GM19239 (cell line): ENCODE results near the gene SELENOM.
"Not testable (repeated sequence)": the region's sequence is repeated elsewhere in the genome, so short reads cannot be mapped to it uniquely, and the experiment has no call there.

ENCODE experiments used
- DNase-seq: peaks from one replicate; pipeline ENCODE4 v3.0.0; 2011; ENCODE audit warnings: low spot score; ENCODE audit not compliant: insufficient read length
- FAIRE-seq: peaks from 2 replicates; lab custom pipeline; 2011; peaks lifted over from hg19 to GRCh38; lab: Jason Lieb, UNC

SELENOM gene

DNA sequence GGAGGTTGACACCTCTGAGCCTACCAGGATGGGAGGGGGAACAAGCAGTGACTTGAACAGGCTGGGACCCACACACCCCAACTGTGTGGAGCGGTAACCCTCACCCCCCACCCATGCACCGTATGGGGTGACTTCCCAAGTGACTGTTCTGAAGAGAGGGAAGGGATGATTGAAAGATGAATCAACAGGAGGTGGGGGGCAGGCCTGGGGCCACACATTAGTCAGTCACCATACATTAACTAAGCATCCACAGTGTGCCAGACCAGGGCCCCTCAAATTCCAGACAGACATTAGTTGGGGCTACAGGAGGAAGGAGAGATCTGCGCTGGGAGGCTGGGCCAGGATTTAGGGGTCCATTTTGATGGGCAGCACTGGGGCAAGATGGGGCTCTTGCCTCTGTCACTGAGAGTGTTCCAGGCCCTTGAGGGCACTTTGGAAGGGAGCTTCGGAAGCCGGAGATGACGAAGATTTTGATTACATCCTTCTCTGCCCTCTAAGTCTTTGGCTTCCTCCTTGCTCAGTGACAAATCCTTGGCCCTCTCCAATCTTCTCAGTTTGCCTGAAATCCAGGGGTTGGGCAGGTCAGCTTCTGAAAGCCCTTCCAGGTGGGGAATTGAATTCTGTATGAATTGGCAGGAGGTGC is 25.3 kb downstream of the SELENOM start:
- FAIRE-seq (peak; percentile 49), DNase-seq (no peak)

DNA sequence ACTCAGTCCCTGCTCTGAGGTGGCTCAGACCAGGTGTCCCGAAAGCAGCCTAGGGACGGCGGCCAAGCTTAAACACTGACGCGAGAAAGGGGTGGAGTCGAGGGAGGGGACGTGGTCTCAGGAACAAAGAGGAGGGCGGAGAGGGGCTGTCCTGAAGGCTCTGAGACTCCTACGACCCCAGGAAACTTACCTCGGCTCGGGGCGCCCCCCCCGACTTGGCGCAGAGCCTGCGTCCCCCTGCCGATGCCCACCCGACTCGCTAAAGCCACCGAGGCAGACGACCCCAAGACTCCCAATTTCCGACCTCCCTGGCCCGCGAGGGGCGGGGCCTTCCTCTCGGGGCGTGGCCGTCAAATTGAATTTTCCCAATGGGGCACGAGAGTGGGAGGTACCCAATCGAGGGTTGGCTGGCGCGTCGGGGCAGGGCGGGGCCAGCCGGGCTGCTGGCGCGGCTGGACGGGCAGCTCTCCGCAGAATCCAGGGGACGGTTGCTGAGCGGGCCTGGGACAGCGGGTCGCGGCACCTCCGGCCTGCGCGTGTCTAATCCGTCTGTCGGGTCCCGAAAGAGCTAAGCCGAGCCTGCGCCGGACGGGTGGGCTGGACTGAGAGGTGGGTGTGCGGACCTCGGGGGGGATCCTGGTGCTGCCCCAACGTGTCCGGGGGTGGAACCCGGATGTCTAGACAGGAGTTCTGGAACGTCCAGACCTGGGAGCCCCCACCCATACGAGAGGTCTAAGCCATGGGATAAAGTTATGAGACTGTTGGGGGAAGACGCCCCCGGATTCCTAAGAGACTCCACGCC is 26.3 kb downstream of the SELENOM start, which contains the start of gene SMTN:
Gene SMTN, plus strand, starts transcription at position 471 of the 802 bp plus-strand sequence. CDS start 1,941 bp downstream, outside the sequence.
- DNase-seq (peak; percentile 90), FAIRE-seq (peak; percentile 96)

DNA sequence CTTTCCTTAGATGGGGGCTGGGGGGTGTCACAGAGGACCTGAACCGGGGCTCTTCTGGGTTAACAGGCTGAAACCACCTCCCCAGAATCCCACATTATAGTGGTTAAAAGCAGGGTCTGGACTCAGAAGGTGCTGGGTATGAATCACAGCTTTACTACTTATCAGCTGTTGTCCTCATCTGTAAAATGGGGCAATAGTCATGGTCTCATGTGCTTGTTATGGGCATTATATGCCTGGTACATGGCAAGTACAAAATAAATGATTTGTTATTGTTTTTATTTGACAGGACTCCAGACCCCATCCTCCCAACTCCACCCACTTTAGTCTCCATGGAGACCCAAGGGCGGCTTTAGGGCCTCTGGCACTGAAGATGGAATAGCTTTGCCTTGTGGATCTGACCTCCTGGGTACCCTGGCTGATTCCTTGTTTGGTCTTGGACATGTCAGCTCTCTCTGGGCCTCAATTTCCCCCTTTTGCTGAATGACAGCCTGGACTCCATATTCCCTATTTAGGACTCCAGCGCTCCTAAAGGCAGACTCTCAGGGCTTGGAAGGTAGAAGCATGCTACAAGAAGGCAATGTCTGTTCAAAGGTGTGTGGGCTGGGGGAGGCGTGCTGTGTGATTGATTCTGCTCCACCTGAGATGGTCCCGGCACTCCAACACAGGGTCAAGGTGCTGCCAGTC is 27.1 kb downstream of the SELENOM start:
- FAIRE-seq (peak; percentile 49), DNase-seq (no peak)

DNA sequence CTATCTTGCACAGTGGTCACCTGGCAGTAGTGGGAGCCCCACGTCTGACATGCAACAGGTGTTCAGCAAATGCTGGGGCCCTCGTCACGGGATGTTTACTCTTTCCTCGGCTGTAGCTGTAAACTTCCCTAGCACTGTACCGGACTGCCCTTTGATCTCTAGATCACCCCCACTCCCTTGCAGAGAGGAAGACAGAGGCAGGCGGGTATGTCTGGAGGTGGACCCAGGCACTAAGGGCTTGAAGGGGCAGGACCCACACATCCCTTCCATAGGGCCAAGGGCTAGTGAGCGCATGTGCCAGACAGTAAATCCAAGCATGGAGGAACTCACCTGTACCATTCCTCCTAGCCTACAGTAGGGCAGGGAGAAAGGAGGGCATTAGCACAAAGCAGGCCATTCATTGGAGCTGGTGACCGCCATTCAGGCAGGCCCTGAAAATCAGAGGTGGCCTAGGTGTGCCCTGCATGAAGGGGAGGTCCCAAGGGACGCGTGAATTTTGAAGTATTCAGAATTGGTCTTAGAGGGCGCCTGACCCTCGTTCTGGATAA is 28.2 kb downstream of the SELENOM start:
- FAIRE-seq (no peak), DNase-seq (no peak)

DNA sequence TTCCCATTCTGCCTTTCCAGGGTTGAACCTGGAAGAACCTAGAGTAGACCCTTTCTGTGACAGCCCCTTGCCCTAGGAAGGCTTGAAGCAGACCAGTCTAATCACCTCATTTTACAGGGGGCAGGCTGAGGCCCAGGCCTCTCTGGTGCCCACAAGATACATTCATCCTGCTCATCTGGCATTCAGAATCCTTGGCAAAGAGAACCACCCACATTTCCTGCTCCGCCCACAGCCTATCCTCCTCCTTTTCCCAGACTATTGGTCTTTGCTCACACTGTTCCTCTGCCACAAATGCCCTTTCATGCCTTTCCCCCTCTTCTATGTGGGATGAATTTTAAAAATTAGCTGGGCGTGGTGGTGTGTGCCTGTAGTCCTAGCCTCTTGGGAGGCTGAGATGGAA is 29.0 kb downstream of the SELENOM start:
- not testable (repeated sequence) for DNase-seq, FAIRE-seq

DNA sequence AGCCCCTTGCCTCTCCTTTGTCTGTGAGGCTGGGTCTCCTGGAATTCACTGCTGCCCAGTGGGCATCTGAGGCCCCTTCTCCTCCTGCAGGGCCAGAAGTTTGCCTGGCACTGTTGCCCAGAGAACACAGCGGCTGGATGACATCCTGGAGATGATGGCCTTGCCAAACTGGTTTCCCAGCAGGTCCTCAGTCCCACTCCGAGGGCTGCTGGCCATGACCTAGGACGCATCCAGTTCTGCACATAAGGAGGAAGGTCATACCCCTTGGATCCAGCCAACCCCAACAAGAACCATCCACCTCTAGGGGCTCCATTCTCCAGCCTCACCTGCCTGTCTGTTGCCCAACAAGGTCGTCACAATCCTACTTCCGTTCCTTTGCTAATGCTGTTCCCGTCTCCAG is 29.7 kb downstream of the SELENOM start:
- DNase-seq (no peak), FAIRE-seq (no peak)

DNA sequence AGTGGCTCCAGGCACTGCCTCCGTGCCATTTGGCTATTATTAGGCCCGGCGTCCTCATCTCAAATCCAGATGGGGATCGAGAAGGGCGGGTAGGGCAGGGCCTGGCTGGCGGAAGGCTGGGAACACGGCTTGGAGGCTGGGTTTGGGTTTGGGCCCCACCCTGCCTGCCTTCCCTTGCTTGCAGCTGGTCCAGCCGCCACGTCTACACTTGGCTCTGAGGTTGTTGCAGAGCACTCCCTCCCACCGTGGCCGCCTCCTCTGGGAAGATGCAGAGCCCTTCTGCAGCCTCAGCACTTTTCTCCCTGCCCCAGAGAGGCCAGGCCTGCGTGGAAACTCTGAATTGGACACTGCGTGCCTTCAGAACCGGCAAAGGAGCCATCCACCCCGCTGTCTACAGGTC is 31.4 kb downstream of the SELENOM start:
- DNase-seq (no peak), FAIRE-seq (no peak)

DNA sequence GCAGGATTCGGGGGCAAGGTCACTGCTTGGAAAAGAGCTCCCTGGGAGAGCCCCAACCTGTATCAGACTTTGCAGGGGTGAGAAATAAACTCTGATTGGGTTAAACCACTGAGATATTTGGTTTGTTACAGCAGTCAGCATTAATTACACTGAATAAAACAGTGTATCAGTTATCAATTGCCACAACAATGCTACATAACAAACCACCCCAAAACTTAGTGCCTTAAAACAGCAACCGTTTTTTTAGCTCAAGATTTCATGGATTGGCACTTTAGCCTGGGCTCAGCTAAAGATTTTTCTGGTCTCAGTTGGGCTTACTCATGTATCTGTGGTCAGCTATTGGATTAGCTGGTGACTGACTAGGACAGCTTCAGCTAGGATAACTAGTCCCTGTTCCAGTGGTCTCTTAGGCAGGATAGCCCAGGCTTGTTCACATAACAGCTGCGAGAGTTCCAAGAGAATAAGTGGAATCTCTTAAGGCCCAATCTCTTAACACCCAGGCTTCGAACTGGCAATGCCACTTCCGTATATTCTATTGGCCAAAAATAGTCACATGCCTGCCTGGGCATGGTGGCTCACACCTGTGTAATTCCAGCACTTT is 33.7 kb downstream of the SELENOM start:
- DNase-seq, FAIRE-seq: not testable (repeated sequence)

DNA sequence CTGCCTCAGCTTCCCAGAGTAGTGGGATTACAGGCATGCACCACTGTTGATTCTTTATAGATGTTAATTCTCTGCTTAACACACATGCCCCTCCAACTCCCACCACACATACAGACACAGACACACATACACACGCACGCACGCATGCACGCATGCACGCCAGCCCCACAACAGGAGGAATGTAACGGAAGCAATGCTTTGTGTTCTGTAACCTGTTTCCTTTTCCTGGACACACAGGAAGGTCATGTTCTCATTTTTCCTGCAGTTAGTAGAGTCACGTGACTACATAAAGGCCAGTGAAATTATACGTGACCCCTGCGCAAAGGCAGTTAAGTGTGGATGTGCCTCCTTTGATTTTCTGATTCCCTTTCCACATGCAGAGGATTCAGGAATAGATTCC is 34.2 kb downstream of the SELENOM start:
- FAIRE-seq, DNase-seq: not testable (repeated sequence)

DNA sequence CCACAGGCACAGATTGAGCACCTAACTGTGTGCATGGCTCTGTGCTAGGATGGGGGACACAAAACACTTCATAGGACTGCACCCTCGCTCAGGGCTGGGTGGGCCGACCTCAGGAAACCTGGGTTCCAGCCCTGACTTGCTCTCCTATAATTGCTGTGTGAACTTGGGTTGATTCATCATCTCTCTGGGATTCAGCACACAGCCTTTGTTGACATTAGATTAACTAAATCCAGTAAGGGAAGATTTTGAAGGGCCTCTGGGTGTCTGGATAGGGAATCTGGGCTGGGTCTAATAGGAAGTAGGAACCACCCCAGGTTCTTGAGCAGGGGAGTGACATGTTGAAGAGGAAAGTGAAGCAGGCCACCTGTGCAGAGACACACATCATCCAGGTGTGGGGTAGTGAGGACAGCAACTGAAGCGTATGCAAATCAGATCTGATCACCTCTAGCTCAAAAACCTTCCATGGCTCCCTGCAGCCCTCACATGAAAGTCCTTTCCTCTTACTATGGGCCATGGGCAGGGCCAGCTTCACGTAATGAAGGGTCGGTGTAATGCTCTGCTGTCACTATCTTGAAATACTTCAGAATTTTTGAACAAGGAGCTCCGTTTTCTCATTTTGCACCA is 37.6 kb downstream of the SELENOM start:
- DNase-seq, FAIRE-seq: not testable (repeated sequence)

DNA sequence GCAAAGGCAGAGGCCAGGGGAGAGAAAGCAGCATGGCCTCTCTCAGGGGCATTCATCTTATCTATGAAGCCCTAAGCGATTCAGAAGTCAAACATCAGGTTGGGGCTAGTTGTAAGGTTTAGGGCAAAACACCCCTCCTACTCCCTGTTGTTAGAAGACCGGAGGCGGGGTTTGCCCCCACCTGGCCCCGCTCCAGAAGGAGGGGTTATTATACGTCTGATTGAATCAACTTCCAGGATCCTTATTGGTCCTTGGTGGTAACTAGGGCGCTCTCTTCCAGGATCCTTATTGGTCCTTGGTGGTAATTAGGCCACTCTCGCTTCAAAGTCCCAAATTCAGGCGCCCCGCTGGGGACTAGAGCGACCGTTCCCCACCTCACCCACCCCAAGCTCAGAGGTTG is 38.4 kb downstream of the SELENOM start:
- DNase-seq (no peak), FAIRE-seq (no peak)

DNA sequence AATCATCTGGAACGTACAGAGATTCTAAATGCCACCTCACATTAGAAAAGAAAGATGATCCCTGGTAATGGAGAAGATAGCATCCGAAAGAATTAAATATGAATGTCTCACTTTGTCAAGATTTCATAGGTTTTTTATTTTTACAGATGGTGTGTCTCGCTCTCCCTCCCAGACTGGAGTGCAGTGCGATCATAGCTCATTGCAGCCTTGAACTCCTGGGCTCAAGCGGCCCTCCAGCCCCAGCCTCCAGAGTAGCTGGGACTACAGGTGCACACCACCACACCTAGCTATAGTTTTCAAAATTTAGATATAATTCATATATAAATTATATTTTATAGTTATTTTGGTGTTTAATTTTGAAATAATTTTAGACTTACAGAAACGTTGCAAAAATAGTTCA is 43.0 kb downstream of the SELENOM start:
- FAIRE-seq: no peak
- no peak for DNase-seq

DNA sequence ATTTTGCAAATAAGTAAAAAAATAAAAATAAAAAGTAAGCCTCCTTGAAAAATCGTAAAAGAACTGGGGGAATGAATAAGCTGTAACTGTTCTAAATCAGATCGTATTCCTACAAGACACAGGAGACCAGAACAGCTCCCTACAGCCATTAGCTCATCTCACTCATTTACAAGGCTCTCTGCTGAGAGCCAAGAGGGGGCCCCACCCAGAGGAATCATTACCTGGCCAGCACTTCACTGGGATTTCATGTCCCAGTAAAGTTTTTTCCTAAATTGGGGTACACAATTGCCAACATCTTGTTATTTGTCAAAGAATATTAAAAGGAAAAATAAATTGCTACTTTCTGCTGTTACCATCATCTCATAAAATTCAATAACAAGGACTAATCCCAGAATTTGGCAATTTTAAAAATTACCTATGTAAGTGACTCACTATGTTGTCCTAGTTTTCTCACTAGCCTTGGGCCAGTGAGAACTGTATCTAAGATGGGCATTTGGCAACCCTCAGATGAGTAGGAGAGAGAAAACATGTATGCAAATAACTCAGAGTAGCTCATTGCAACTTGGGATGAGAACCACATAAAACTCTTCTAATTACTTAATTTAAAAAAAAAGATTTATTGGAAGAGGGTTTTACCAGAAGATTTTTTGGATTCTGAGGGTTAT is 44.7 kb downstream of the SELENOM start:
- FAIRE-seq (no peak), DNase-seq (no peak)

DNA sequence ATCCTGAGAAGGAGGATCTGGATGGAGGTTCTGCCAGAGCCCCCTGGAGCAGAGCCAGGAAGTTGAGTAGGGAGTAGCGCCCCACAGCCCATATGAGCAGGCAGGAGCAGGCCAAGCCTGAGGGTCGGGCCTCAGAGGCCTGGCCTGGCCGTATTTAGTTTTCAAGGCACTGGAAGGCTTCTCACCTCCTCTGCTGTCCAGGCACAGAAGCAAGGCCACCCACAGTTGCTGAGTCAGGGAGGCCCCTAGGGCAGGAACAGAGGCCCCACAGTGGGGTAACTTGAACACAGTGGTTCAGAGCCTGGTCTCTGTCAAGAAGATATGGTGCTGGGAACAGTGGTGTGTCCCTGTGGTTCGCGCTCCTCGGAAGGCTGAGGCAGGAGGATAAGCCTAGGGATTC is 47.7 kb downstream of the SELENOM start:
- not testable (repeated sequence) for DNase-seq, FAIRE-seq

DNA sequence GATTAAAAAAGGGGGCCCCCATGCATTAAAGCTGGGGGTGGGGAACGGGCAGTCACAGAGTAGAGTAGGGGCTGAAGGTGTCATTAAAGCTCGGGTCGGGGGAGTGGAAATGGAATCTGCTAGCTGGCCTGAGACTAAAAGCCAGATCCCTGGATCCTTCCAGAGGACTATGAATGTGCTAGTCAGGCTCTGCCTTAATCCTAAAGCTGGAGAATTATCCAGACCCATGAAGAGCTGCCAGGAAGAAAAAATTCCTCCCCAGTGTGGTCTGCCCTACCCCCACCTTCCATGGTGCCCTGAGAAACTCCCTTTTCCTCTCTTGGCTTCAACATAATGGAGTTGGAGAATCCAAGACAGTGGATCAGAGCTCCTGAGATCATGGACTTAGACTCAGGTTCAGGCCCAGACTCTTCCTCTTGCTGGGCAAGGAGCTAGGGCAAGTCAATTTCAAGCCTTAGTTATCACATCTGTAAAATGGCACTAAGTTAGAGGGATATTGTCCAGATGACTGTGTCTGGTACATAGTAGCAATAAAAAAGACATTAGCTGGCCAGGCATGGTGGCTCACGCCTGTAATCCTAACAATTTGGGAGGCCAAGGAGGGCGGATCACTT is 50.3 kb downstream of the SELENOM start:
- DNase-seq (no peak), FAIRE-seq (no peak)

DNA sequence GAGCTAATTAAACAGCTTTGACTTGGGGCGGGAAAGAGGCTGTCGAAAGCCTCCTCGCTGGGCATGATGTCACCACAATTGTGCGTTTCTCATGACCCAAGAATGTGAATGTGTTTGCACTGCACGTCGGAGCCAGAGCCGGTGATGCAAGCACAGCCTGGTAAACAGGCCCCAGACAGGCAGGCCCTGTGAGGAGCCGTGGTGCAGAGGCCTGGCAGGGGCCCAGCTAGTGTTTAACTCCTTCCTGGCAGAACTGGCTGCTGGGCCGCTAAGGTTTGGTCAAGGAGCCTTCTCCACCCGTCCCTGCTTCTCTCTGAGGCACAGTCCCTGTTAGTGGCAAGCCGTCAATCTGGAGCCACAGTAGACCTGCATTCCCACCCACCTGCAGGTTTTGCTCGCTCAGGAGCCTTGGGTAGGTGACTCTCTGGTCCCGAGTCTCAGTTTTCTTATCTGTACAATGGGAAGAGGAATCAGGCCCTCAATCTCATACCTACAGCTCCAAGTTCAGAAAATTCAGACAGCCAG is 51.7 kb downstream of the SELENOM start:
- FAIRE-seq: no peak
- no peak for DNase-seq

DNA sequence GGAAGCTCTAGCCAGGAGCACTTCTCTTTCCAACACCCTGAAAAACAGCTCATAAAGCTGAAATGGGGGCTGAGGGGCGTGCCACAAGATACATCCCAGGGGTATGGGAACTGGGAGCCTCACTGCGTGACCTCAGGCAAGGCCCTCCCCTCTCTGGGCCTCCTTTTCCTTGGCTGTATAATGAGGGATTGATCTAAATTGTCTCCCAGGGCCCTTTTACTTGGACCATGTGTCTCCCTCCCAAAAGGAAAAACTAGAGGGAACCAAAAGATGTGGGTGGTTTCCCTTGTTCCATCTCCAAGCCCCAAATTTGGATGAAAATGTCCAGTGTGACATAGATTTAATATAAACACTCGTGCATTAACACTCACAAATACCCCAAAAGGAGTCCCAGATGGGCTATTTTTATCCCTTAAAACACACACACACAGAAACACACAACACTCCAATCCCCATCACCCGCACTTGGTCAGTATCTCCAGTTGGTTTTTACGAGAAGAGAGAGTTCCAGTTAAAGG is 52.2 kb downstream of the SELENOM start:
- no peak for DNase-seq
- no peak for FAIRE-seq
